LNCAP (cell line): ENCODE results near the gene PYGO1.

ENCODE experiments used
- CTCF ChIP-seq: fragments of 450-650 bp; IDR thresholded peaks from 2 replicates; pipeline ENCODE4 v1.5.1; 2017; ENCODE audit warnings: mild to moderate bottlenecking

PYGO1 gene

GRCh38 chr15:55518009-55518408, 70.1 kb downstream of the PYGO1 start:
- no peak for TF ChIP-seq CTCF

GRCh38 chr15:55515991-55516776, 72.0 kb downstream of the PYGO1 start:
- TF ChIP-seq CTCF, result no peak

- no peak for TF ChIP-seq CTCF
Measured at GRCh38 chr15:55515491-55515890, 72.7 kb downstream of the PYGO1 start.

GRCh38 chr15:55514414-55514850, 73.7 kb downstream of the PYGO1 start:
- no peak for TF ChIP-seq CTCF

- no peak for TF ChIP-seq CTCF
Measured at GRCh38 chr15:55513152-55513551, 75.0 kb downstream of the PYGO1 start.

- TF ChIP-seq CTCF, result no peak
Measured at GRCh38 chr15:55507567-55507966, 80.6 kb downstream of the PYGO1 start.

- no peak for TF ChIP-seq CTCF
Measured at GRCh38 chr15:55499151-55499550, 89.0 kb downstream of the PYGO1 start.
